Activated CD4-positive, alpha-beta memory T cell treated with anti-CD3 and anti-CD28 coated beads, Interleukin-2, amount 10 ng/mL, durations not matched to agents 7 days and 5 days (primary cell): ENCODE data around the gene NME7. TPM values are rescaled to one million over a fixed set of nuclear protein-coding genes. Genes with fewer than 3 reads are reported as not detected.

Source experiments
- CTCF ChIA-PET: fragments of 350-600 bp; sonication (Branson Sonifier 250); formaldehyde crosslinking; loops from one replicate; lab custom pipeline; 2021; ENCODE audit warnings: antibody characterized with exemption, inconsistent platforms; lab: Charles Lee
- POLR2A ChIA-PET: fragments of 350-600 bp; sonication (Branson Sonifier 250); formaldehyde crosslinking; loops from one replicate; lab custom pipeline; 2021; ENCODE audit warnings: antibody characterized with exemption; lab: Charles Lee
- DNase-seq: peaks from one replicate; pipeline ENCODE4 v3.0.0-alpha.2; 2020
- H3K27ac Mint-ChIP-seq: one replicate; pipeline ENCODE4 v1.8.0; 2021; ENCODE audit warnings: mild to moderate bottlenecking, mixed read lengths
- H3K27me3 Mint-ChIP-seq: one replicate; pipeline ENCODE4 v1.8.0; 2021; ENCODE audit warnings: mixed read lengths
- H3K36me3 Mint-ChIP-seq: one replicate; pipeline ENCODE4 v1.8.0; 2021; ENCODE audit warnings: low read depth, mixed read lengths
- H3K4me1 Mint-ChIP-seq: one replicate; pipeline ENCODE4 v1.8.0; 2021; ENCODE audit warnings: mixed read lengths
- H3K4me3 Mint-ChIP-seq: one replicate; pipeline ENCODE4 v1.8.0; 2021; ENCODE audit warnings: mild to moderate bottlenecking, mixed read lengths
- H3K9me3 Mint-ChIP-seq: one replicate; pipeline ENCODE4 v1.8.0; 2021; ENCODE audit warnings: mixed read lengths
- total RNA-seq, 2 experiments: library from RNA; stranded (reverse); gene quantifications; one replicate each; pipeline ENCODE4 v1.2.3, GENCODE V29; 2021

NME7 gene
- total RNA-seq, 2 experiments from 2014 or later, result 26.1 to 28.3 TPM

GRCh38 chr1:169312084-169312954 is 55.3 kb downstream of the NME7 start:
- peaks cover 24% of the 10 kb centered on the region for H3K4me1 Mint-ChIP-seq
- H3K4me3 Mint-ChIP-seq, result no peak overlapping the region
- POLR2A ChIA-PET, result interaction anchor here (0.6 to 1.3 kb wide), 3 partner anchors 56 to 483 kb away, joined by 3 read pairs; partner anchors contain the start of genes BLZF1 and NME7
- CTCF ChIA-PET, result interaction anchor here (0.6 to 1.4 kb wide), 2 partner anchors 11 to 36 kb away, joined by 3 to 5 read pairs; no protein-coding TSS in a partner anchor
- H3K27me3 Mint-ChIP-seq, result no peaks in the 10 kb centered on the region
- no peaks in the 10 kb centered on the region for H3K36me3 Mint-ChIP-seq
- peak; percentile 64 for DNase-seq
- H3K27ac Mint-ChIP-seq, result peak overlapping the region; percentile 58
- H3K9me3 Mint-ChIP-seq, result no peaks in the 10 kb centered on the region

GRCh38 chr1:169309178-169310166 is 58.1 kb downstream of the NME7 start:
- no peaks in the 10 kb centered on the region for H3K27me3 Mint-ChIP-seq
- H3K9me3 Mint-ChIP-seq, result no peaks in the 10 kb centered on the region
- CTCF ChIA-PET, result no interaction called here
- peaks cover 24% of the 10 kb centered on the region for H3K4me1 Mint-ChIP-seq
- POLR2A ChIA-PET, result no interaction called here
- peaks cover 23% of the 10 kb centered on the region for H3K36me3 Mint-ChIP-seq
- no peak for DNase-seq
- H3K4me3 Mint-ChIP-seq, result peak overlapping the region; percentile 34
- no peak overlapping the region for H3K27ac Mint-ChIP-seq

- Mint-ChIP-seq H3K27ac (no peak overlapping the region), H3K27me3 (no peaks in the 10 kb centered on the region), H3K36me3 (peaks cover 23% of the 10 kb centered on the region), H3K4me3 (no peak overlapping the region), H3K4me1 (peaks cover 21% of the 10 kb centered on the region), H3K9me3 (no peaks in the 10 kb centered on the region)
- ChIA-PET POLR2A (no interaction called here), CTCF (no interaction called here)
- DNase-seq, result no peak
Observed at GRCh38 chr1:169308313-169309039, 59.1 kb downstream of the NME7 start.

- DNase-seq, result no peak
- Mint-ChIP-seq H3K9me3 (no peaks in the 10 kb centered on the region), H3K27ac (no peak overlapping the region), H3K36me3 (peaks cover 23% of the 10 kb centered on the region), H3K27me3 (no peaks in the 10 kb centered on the region), H3K4me1 (peaks cover 12% of the 10 kb centered on the region), H3K4me3 (no peak overlapping the region)
- POLR2A ChIA-PET, result no interaction called here
- CTCF ChIA-PET, result no interaction called here
Observed at GRCh38 chr1:169307176-169307575, 60.4 kb downstream of the NME7 start.

GRCh38 chr1:169305948-169306347 is 61.6 kb downstream of the NME7 start:
- POLR2A ChIA-PET, result no interaction called here

GRCh38 chr1:169305356-169305755 is 62.2 kb downstream of the NME7 start:
- ChIA-PET POLR2A (no interaction called here), CTCF (no interaction called here)
- DNase-seq, result no peak
- H3K36me3 Mint-ChIP-seq, result peaks cover 23% of the 10 kb centered on the region
- H3K4me1 Mint-ChIP-seq, result peaks cover 7% of the 10 kb centered on the region
- no peak overlapping the region for H3K4me3 Mint-ChIP-seq
- no peaks in the 10 kb centered on the region for H3K27me3 Mint-ChIP-seq
- H3K27ac Mint-ChIP-seq, result no peak overlapping the region
- H3K9me3 Mint-ChIP-seq, result no peaks in the 10 kb centered on the region

More at GRCh38 chr1:169305948-169306347, 61.6 kb downstream of the NME7 start:
- CTCF ChIA-PET, result no interaction called here
- Mint-ChIP-seq H3K9me3 (no peaks in the 10 kb centered on the region), H3K27me3 (no peaks in the 10 kb centered on the region), H3K36me3 (peaks cover 23% of the 10 kb centered on the region), H3K4me1 (peaks cover 7% of the 10 kb centered on the region), H3K4me3 (no peak overlapping the region), H3K27ac (no peak overlapping the region)
- no peak for DNase-seq

- Mint-ChIP-seq H3K9me3 (no peaks in the 10 kb centered on the region), H3K27ac (no peak overlapping the region), H3K4me1 (peaks cover 3% of the 10 kb centered on the region), H3K27me3 (no peaks in the 10 kb centered on the region), H3K36me3 (peaks cover 19% of the 10 kb centered on the region), H3K4me3 (no peak overlapping the region)
- POLR2A ChIA-PET, result no interaction called here
- no peak for DNase-seq
- CTCF ChIA-PET, result no interaction called here
Observed at GRCh38 chr1:169300854-169301253, 66.7 kb downstream of the NME7 start.

- ChIA-PET POLR2A (no interaction called here), CTCF (no interaction called here)
- no peak for DNase-seq
- Mint-ChIP-seq H3K36me3 (peaks cover 17% of the 10 kb centered on the region), H3K27me3 (no peaks in the 10 kb centered on the region), H3K9me3 (no peaks in the 10 kb centered on the region), H3K27ac (no peak overlapping the region), H3K4me3 (no peak overlapping the region), H3K4me1 (peaks cover 3% of the 10 kb centered on the region)
Observed at GRCh38 chr1:169298441-169298840, 69.2 kb downstream of the NME7 start.

- Mint-ChIP-seq H3K36me3 (peaks cover 20% of the 10 kb centered on the region), H3K4me1 (peaks cover 3% of the 10 kb centered on the region), H3K9me3 (no peaks in the 10 kb centered on the region), H3K27ac (no peak overlapping the region), H3K27me3 (no peaks in the 10 kb centered on the region), H3K4me3 (no peak overlapping the region)
- ChIA-PET CTCF (no interaction called here), POLR2A (no interaction called here)
- no peak for DNase-seq
Observed at GRCh38 chr1:169295846-169296245, 71.8 kb downstream of the NME7 start.

GRCh38 chr1:169295425-169295824 is 72.2 kb downstream of the NME7 start:
- no peak overlapping the region for H3K4me3 Mint-ChIP-seq
- no peak for DNase-seq
- H3K9me3 Mint-ChIP-seq, result no peaks in the 10 kb centered on the region
- peaks cover 20% of the 10 kb centered on the region for H3K36me3 Mint-ChIP-seq
- H3K27ac Mint-ChIP-seq, result no peak overlapping the region
- H3K4me1 Mint-ChIP-seq, result peaks cover 3% of the 10 kb centered on the region
- no peaks in the 10 kb centered on the region for H3K27me3 Mint-ChIP-seq
- POLR2A ChIA-PET, result no interaction called here
- CTCF ChIA-PET, result interaction anchor here (0.6 kb wide), 1 partner anchor 1745 kb away, joined by 5 read pairs; no protein-coding TSS in a partner anchor

- Mint-ChIP-seq H3K27ac (no peak overlapping the region), H3K27me3 (no peaks in the 10 kb centered on the region), H3K4me1 (no peaks in the 10 kb centered on the region), H3K4me3 (no peak overlapping the region), H3K36me3 (peaks cover 18% of the 10 kb centered on the region), H3K9me3 (peaks cover 5% of the 10 kb centered on the region)
- CTCF ChIA-PET, result no interaction called here
- no peak for DNase-seq
- POLR2A ChIA-PET, result no interaction called here
Observed at GRCh38 chr1:169289016-169289415, 78.6 kb downstream of the NME7 start.

GRCh38 chr1:169288011-169288414 is 79.6 kb downstream of the NME7 start:
- Mint-ChIP-seq H3K36me3 (peaks cover 22% of the 10 kb centered on the region), H3K9me3 (peaks cover 9% of the 10 kb centered on the region), H3K4me3 (no peak overlapping the region), H3K27me3 (no peaks in the 10 kb centered on the region), H3K4me1 (no peaks in the 10 kb centered on the region), H3K27ac (no peak overlapping the region)
- CTCF ChIA-PET, result no interaction called here
- POLR2A ChIA-PET, result no interaction called here
- DNase-seq, result no peak
